Measurements from ENCODE around the gene THSD4.
A peak's percentile ranks its signal among the peaks of the same experiment; 100 is the strongest.

Gene THSD4

GRCh38 chr15:71275098-71275497 is 159.8 kb downstream of the THSD4 start:
- TF ChIP-seq, protein P1, sequence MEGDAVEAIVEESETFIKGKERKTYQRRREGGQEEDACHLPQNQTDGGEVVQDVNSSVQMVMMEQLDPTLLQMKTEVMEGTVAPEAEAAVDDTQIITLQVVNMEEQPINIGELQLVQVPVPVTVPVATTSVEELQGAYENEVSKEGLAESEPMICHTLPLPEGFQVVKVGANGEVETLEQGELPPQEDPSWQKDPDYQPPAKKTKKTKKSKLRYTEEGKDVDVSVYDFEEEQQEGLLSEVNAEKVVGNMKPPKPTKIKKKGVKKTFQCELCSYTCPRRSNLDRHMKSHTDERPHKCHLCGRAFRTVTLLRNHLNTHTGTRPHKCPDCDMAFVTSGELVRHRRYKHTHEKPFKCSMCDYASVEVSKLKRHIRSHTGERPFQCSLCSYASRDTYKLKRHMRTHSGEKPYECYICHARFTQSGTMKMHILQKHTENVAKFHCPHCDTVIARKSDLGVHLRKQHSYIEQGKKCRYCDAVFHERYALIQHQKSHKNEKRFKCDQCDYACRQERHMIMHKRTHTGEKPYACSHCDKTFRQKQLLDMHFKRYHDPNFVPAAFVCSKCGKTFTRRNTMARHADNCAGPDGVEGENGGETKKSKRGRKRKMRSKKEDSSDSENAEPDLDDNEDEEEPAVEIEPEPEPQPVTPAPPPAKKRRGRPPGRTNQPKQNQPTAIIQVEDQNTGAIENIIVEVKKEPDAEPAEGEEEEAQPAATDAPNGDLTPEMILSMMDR (conservative IDR thresholded peaks at IDR 0.05; ENCODE audit: low read depth, low read length) = no peak
- H3K4me3 ChIP-seq (ENCODE audit: low read length) = no peak overlapping the region
- DNase-seq (ENCODE audit: low read depth) = no peak

- no peak overlapping the region for H3K4me3 ChIP-seq (ENCODE audit: low read length)
- no peak for DNase-seq (ENCODE audit: low read depth)
- TF ChIP-seq, protein P1 (conservative IDR thresholded peaks at IDR 0.05; ENCODE audit: low read depth, low read length) = peak; percentile 5
These were observed 160.5 kb downstream of the THSD4 start for GRCh38 chr15:71275566-71276335.

DNA sequence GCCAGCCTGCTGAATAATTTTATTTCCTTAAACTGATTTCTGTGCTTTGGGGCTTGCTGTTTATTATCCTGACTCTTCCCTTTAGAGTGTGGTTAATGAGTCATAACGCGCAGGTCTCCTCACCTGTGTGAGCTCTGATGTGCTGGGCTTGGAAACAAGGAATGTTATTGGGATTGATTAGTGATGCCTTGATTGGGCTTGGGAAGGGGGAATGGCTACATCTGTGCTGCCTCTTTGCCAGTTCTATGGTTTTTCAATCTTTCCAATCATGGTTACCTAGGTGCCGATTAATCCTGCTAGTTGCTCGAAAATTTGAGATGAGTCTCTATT is 161.0 kb downstream of the THSD4 start:
- TF ChIP-seq, protein P1 (conservative IDR thresholded peaks at IDR 0.05; ENCODE audit: low read depth, low read length) = no peak
- no peak overlapping the region for H3K4me3 ChIP-seq (ENCODE audit: low read length)
- DNase-seq (ENCODE audit: low read depth) = no peak

- peak; percentile 95 for DNase-seq (ENCODE audit: low read depth)
- TF ChIP-seq, protein P1 (conservative IDR thresholded peaks at IDR 0.05; ENCODE audit: low read depth, low read length) = no peak
- H3K4me3 ChIP-seq (ENCODE audit: low read length) = no peak overlapping the region
These were observed 163.9 kb downstream of the THSD4 start for GRCh38 chr15:71278989-71279756.

- TF ChIP-seq, protein P1 (conservative IDR thresholded peaks at IDR 0.05; ENCODE audit: low read depth, low read length) = no peak
- DNase-seq (ENCODE audit: low read depth) = no peak
- no peak overlapping the region for H3K4me3 ChIP-seq (ENCODE audit: low read length)
These were observed 164.5 kb downstream of the THSD4 start for GRCh38 chr15:71279757-71280141.

GRCh38 chr15:71280206-71280605 is 164.9 kb downstream of the THSD4 start:
- no peak for DNase-seq (ENCODE audit: low read depth)
- TF ChIP-seq, protein P1 (conservative IDR thresholded peaks at IDR 0.05; ENCODE audit: low read depth, low read length) = no peak
- no peak overlapping the region for H3K4me3 ChIP-seq (ENCODE audit: low read length)

DNA sequence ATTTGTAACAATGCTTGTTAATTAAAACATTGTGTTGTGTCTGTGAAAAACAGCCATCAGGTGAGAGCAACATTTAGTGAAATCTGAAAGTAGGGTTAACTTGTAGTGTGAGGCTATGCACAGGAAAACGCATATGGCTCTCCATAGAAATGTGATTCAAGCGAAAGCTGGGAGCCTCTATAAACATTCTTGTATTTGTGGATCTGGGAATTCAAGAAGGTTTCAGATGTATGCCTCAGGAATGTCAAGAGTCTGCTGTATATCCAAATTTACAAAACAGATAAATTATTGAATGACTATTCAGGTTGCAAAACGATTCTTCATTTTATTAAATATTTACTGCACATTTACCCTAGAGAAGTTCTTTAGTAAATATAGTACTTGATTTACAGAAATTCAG is 166.0 kb downstream of the THSD4 start:
- no peak for DNase-seq (ENCODE audit: low read depth)
- TF ChIP-seq, protein P1 (conservative IDR thresholded peaks at IDR 0.05; ENCODE audit: low read depth, low read length) = no peak
- no peak overlapping the region for H3K4me3 ChIP-seq (ENCODE audit: low read length)

Measured in retinal pigment epithelial cell (primary cell).